ENCODE measurements around the gene KAT2A.

Gene KAT2A

DNA sequence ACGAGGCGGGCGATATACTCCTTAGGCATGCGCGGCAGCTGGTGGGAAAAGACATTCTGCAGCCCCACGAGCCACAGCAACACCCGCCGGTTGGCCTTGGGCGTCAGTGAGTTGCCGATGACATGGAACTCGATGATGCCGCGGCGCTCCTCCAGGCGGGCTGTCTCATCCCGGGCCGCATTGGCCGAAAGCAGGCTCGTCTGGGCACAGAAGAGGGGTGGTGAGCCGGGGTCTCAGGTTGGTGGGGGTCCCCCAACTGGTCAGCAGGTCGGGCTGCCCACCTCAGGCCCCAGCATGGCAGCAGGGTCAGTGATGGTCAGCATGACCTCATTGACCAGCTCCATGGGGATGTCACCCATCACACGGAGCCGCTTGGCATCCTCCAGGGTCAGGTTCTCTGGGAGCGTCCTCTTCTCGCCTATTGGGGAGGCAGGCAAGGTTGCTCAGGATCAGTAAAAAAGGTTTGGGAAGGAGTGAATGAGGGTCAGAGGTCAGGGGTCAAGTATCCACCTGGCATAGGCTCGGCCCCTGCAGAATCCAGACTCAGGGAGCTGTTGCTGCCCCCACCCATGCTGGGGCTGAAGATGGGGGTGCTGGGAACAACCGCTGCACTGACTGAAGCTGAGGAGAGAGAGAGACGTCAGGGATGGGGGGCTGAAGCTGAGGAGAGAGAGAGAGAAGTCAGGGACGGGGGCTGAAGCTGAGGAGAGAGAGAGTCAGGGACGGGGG is 3.6 kb downstream of the KAT2A start:
- no peak for TF ChIP-seq PAX5 (IDR thresholded peaks at IDR 0.05; ENCODE audit: insufficient read depth, low read length, severe bottlenecking)
- TF ChIP-seq POLR2A (IDR thresholded peaks at IDR 0.05; ENCODE audit: low read depth, low read length), result no peak
- no peak for TF ChIP-seq POU2F2 (IDR thresholded peaks at IDR 0.05; ENCODE audit: low read depth, low read length)
- TF ChIP-seq POLR2AphosphoS5 (IDR thresholded peaks at IDR 0.05; ENCODE audit: low read depth, low read length), result no peak
- no peak for TF ChIP-seq SPI1 (IDR thresholded peaks at IDR 0.05; ENCODE audit: low read depth, low read length)
- TF ChIP-seq TAF1 (IDR thresholded peaks at IDR 0.05; ENCODE audit: low read depth, low read length), result no peak
- peak; percentile 45 for FAIRE-seq
- DNase-seq (ENCODE audit: insufficient read length, low spot score), result no peak

DNA sequence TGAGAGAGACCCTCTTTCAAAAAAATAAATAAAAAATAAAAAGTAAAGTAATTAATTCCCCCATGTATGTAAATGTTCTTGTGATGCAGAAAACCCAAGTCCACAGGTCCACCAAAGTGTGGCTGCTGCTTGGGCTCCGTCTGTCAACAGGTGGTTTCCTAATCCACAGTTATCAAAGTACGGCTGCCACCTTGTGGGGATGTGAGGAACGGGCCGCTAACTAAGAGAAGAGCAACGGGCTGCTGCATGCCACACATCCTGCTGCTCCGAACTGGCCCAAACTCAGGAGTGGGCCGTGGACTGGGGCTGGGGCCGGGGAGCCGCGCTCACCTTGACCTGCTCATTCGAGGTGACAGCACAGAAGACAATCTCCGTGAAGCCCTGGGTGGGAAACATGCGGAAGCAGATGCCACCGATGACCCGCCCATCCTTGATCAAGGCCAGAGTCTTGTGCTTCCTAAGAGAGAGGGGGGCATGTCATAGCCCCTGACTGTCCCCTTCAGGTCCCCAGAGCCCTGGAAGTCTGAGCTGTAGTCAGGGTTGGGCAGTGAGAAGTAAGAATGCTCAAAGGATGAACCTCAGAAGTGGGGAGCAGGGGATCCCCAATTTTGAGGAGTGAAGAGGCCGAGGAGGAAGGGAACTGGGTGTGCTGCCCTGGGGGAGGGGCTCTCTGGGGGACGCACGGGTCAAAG is 4.3 kb downstream of the KAT2A start:
- peak; percentile 96 for FAIRE-seq
- TF ChIP-seq POLR2A (IDR thresholded peaks at IDR 0.05; ENCODE audit: low read depth, low read length) (no peak), TAF1 (IDR thresholded peaks at IDR 0.05; ENCODE audit: low read depth, low read length) (no peak), POU2F2 (IDR thresholded peaks at IDR 0.05; ENCODE audit: low read depth, low read length) (no peak), SPI1 (IDR thresholded peaks at IDR 0.05; ENCODE audit: low read depth, low read length) (no peak), PAX5 (IDR thresholded peaks at IDR 0.05; ENCODE audit: insufficient read depth, low read length, severe bottlenecking) (no peak), POLR2AphosphoS5 (IDR thresholded peaks at IDR 0.05; ENCODE audit: low read depth, low read length) (no peak)
- no peak for DNase-seq (ENCODE audit: insufficient read length, low spot score)

DNA sequence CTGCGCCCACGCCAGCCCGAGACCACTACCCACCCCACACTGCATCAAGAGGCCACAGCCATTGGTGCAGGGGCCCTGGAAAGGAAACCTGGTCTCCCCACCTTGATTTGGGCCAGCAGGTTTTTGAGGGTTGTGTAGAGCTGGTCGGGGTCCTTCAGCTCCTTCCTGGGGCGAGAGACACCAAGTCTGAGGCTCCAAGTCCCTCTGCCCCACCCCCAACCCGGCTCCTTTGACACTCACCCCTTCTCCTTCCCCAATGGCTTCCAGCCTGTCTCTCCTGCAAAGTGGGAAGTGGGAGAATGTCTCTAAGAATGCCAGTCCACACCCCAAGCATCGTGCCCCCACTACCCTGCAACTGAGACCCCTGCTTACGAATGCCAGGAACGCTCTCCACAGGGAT is 7.0 kb downstream of the KAT2A start:
- TF ChIP-seq TAF1 (IDR thresholded peaks at IDR 0.05; ENCODE audit: low read depth, low read length), result no peak
- TF ChIP-seq PAX5 (IDR thresholded peaks at IDR 0.05; ENCODE audit: insufficient read depth, low read length, severe bottlenecking), result no peak
- TF ChIP-seq SPI1 (IDR thresholded peaks at IDR 0.05; ENCODE audit: low read depth, low read length), result no peak
- TF ChIP-seq POLR2AphosphoS5 (IDR thresholded peaks at IDR 0.05; ENCODE audit: low read depth, low read length), result no peak
- no peak for TF ChIP-seq POLR2A (IDR thresholded peaks at IDR 0.05; ENCODE audit: low read depth, low read length)
- no peak for TF ChIP-seq POU2F2 (IDR thresholded peaks at IDR 0.05; ENCODE audit: low read depth, low read length)
- FAIRE-seq (no peak), DNase-seq (ENCODE audit: insufficient read length, low spot score) (no peak)

DNA sequence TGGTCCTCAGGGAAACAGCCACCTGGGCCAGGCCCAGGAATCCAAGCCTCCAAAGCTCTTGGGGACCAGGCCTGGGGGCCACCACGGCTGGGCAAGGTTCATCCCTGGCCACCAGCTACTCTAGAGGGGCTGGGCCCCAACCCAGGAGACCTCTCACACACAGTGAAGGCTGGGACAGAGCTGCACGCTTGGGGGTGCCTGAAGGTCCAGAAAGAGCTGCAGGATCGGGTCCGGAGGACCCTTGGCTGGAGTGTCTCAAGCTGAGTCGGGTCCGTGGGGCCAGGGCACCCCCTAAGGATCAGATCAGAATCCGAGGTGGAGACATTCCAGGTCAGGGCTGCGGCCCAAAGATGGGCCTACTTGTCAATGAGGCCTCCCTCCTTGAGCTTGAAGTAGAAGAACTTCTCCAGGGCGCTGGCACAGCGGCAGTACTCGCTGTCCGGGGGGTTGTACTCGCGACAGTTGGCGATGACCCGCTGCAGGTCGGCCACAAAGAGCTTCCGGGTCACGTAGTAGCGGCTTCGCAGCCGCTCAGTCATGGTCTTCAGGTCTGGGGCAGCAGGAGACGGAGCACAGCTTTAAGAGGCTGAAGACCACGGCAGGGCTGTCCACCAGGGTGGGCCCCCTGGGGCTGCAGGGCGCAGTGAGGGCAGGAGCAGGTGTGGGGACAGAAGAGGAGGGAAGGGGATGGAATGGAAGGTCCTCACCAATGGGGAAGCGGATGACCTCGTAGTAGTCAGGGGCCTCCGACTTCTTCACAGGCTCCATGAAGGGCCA is 7.7 kb downstream of the KAT2A start:
- TF ChIP-seq PAX5 (IDR thresholded peaks at IDR 0.05; ENCODE audit: insufficient read depth, low read length, severe bottlenecking) (no peak), POLR2A (IDR thresholded peaks at IDR 0.05; ENCODE audit: low read depth, low read length) (no peak), TAF1 (IDR thresholded peaks at IDR 0.05; ENCODE audit: low read depth, low read length) (no peak), SPI1 (IDR thresholded peaks at IDR 0.05; ENCODE audit: low read depth, low read length) (no peak), POU2F2 (IDR thresholded peaks at IDR 0.05; ENCODE audit: low read depth, low read length) (no peak), POLR2AphosphoS5 (IDR thresholded peaks at IDR 0.05; ENCODE audit: low read depth, low read length) (no peak)

DNA sequence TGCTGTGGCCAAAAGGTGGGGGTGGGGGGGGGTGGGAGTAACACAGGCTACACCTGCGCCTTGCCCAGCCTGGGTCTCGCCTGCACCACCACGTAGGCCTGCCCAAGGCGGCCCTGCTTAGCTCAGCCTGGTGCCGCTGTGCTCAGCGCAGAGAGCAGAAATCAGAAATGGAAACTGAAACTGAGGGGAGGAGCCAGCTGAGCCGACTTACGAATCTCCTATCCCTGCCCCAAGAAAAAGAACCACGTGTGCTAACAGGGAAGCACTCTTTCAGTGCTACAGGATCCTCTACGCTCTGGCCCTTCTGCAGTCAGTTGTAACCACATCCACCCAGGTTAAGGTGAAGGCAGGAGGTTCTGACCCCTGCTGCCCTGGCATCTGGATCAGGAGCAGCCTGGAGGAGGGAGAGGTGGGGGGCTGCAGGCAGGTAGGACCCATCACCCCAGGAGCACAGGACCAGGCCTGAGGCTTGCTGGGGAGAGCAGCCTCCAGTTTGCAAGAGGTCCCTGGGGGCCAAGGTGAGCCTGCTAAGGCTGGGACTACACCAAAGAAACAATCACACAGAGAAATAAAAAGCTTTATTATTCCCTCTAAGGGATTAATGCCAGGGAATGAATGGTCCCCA is 8.5 kb downstream of the KAT2A start, which contains the start of gene DHX58:
DHX58 (minus strand) TSS at position 163 of the 625 bp plus-strand sequence. CDS start 822 bp downstream, outside the sequence.
- peak; percentile 99 for FAIRE-seq
- TF ChIP-seq SPI1 (IDR thresholded peaks at IDR 0.05; ENCODE audit: low read depth, low read length) (no peak), POLR2AphosphoS5 (IDR thresholded peaks at IDR 0.05; ENCODE audit: low read depth, low read length) (peak; percentile 85), TAF1 (IDR thresholded peaks at IDR 0.05; ENCODE audit: low read depth, low read length) (no peak; the same call in 1 of the 2 replicates), POLR2A (IDR thresholded peaks at IDR 0.05; ENCODE audit: low read depth, low read length) (peak; percentile 89), PAX5 (IDR thresholded peaks at IDR 0.05; ENCODE audit: insufficient read depth, low read length, severe bottlenecking) (no peak), POU2F2 (IDR thresholded peaks at IDR 0.05; ENCODE audit: low read depth, low read length) (0 out of 2 replicates have a peak, but pooled peaks have one; percentile 29)
- peak; percentile 92 for DNase-seq (ENCODE audit: insufficient read length, low spot score)

More for the DNA sequence above, 7.7 kb downstream of the KAT2A start:
- no peak for FAIRE-seq
- no peak for DNase-seq (ENCODE audit: insufficient read length, low spot score)

DNA sequence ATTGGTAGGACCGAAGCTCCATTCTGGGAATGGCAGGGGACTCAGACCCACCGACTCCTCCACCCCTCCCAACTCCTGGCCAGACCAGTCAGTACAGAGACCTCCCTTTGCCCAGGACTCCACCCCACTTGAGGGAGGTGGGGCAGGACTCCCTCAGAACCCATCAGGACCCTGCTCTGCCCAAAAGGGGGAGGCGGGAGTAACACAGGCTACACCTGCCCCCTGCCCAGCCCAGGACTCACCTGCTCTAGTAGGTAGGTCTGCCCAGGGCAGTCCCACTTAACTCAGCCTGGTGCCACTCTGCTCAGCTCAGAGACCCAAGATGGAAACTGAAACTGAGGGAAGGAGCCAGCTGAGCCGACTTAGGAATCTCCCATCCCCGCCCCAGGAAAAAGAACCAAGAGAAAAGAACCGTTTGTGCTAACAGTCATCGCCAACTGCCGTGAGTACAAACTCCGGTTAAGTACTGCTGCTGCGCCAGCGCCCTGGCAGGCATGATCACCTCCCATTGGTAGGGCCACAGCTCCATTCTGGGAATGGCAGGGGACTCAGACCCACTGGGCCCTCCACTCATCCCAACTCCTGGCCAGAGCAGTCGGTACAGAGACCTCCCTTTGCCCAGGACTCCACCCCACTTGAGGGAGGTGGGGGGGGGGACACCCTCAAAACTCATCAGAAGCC is 9.2 kb downstream of the KAT2A start:
- FAIRE-seq, result no peak
- TF ChIP-seq POLR2AphosphoS5 (IDR thresholded peaks at IDR 0.05; ENCODE audit: low read depth, low read length) (no peak; the same call in 1 of the 2 replicates), SPI1 (IDR thresholded peaks at IDR 0.05; ENCODE audit: low read depth, low read length) (no peak), POU2F2 (IDR thresholded peaks at IDR 0.05; ENCODE audit: low read depth, low read length) (0 out of 2 replicates have a peak, but pooled peaks have one; percentile 7), TAF1 (IDR thresholded peaks at IDR 0.05; ENCODE audit: low read depth, low read length) (no peak)
- no peak for DNase-seq (ENCODE audit: insufficient read length, low spot score)

DNA sequence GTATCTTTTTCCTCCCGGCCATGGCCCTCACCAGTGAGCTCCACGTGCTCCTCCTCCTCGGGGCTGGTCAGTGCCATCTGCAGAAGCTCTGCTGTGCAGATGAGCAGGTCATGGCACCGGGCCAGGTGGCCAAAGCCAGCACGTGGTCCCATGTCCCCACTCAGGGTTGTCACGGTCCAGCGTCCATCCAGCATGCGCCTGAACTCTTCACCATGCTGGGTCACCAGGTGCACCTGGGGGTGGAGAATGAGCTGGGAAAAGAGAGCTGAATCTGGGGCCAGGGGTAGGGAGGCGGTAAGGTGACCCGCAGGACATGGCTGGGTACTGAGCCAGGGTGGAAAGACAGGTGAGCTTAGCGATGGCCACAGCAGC is 9.9 kb downstream of the KAT2A start:
- DNase-seq (ENCODE audit: insufficient read length, low spot score), result no peak
- TF ChIP-seq PAX5 (IDR thresholded peaks at IDR 0.05; ENCODE audit: insufficient read depth, low read length, severe bottlenecking), result no peak
- no peak for TF ChIP-seq POLR2AphosphoS5 (IDR thresholded peaks at IDR 0.05; ENCODE audit: low read depth, low read length)
- TF ChIP-seq SPI1 (IDR thresholded peaks at IDR 0.05; ENCODE audit: low read depth, low read length), result no peak
- no peak for TF ChIP-seq TAF1 (IDR thresholded peaks at IDR 0.05; ENCODE audit: low read depth, low read length)
- TF ChIP-seq POLR2A (IDR thresholded peaks at IDR 0.05; ENCODE audit: low read depth, low read length), result no peak
- no peak for TF ChIP-seq POU2F2 (IDR thresholded peaks at IDR 0.05; ENCODE audit: low read depth, low read length)
- FAIRE-seq, result no peak
